ENCODE data around the gene DMXL1.
"Not testable (repeated sequence)": the region's sequence is repeated elsewhere in the genome, so short reads cannot be mapped to it uniquely, and the experiment has no call there.

Gene DMXL1

DNA sequence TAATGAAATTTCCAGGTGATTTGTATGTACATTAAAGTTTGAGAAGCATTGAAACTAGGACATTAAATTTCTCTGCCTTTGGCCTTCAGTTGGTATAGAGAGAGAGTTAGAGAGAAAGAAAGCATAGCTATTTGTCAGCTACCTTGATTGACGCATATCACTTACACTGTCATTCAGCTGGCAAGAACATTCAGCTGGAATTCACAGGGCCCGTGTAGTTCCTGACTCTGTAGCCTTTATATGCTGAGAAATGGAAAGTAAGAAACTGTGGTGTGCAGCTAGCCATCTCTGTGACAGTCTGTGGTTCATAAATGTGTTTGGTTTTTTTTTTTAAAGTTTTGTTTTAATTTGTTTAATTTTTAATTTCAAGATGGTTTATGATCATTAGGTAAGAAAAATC lies 58.9 kb downstream of the DMXL1 start:
- TF ChIP-seq ZFX (IDR thresholded peaks at IDR 0.05), result no peak
- TF ChIP-seq, protein P1, sequence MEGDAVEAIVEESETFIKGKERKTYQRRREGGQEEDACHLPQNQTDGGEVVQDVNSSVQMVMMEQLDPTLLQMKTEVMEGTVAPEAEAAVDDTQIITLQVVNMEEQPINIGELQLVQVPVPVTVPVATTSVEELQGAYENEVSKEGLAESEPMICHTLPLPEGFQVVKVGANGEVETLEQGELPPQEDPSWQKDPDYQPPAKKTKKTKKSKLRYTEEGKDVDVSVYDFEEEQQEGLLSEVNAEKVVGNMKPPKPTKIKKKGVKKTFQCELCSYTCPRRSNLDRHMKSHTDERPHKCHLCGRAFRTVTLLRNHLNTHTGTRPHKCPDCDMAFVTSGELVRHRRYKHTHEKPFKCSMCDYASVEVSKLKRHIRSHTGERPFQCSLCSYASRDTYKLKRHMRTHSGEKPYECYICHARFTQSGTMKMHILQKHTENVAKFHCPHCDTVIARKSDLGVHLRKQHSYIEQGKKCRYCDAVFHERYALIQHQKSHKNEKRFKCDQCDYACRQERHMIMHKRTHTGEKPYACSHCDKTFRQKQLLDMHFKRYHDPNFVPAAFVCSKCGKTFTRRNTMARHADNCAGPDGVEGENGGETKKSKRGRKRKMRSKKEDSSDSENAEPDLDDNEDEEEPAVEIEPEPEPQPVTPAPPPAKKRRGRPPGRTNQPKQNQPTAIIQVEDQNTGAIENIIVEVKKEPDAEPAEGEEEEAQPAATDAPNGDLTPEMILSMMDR (conservative IDR thresholded peaks at IDR 0.05), result no peak
- H3K27ac ChIP-seq, result no peak overlapping the region

DNA sequence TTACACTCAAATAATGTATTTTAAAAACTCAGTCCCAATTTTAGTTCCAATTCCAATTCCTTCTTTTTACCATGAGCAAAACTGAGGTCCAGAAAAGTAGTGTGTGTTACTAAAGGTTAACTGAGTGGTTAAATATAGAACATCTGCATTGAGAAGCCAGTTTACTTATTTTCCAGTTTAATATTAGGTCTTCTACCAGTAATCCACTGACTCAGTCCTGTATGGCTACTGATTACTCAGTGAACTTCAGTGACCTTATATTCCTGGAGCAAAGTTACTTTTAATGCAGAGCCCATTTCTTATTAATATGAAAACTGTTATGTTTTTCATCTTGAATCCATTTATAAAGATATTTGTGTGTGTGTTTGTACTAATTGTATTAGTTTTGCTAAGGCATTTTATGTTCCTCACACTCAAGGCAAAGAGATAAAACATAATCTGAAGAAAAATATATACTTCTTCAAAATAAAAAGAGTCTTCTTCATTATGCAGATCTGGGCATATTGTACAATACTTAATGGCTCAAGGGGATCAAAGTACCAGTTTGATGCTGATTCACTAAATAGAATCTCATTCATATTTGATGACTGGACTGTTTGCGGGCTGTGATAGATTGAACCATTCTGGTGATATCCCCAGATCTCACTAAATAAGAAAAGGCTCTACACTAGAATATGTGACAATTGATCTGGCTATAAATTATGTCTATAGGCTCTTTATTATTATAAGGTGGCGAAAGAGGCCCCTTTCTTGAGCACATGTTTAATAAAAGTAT lies 60.8 kb downstream of the DMXL1 start:
- H3K27ac ChIP-seq, result no peak overlapping the region
- TF ChIP-seq ZFX (IDR thresholded peaks at IDR 0.05), result no peak
- TF ChIP-seq, protein P1 (conservative IDR thresholded peaks at IDR 0.05), result no peak

DNA sequence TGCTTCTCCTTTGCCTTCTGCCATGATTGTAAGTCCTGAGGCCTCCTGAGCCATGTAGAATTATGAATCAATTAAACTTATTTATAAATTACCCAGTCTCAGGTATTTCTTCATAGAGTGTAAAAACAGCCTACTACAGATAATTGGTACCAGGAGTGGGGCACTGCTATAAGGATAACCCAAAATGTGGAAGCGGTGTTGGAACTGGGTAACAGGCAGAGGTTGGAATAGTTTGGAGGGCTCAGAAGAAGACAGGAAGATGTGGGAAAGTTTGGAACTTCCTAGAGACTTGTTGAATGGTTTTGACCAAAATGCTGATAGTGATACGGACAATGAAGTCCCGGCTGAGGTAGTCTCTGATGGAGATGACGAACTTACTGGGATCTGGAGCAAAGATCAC lies 64.9 kb downstream of the DMXL1 start:
- not testable (repeated sequence) for H3K27ac ChIP-seq

DNA sequence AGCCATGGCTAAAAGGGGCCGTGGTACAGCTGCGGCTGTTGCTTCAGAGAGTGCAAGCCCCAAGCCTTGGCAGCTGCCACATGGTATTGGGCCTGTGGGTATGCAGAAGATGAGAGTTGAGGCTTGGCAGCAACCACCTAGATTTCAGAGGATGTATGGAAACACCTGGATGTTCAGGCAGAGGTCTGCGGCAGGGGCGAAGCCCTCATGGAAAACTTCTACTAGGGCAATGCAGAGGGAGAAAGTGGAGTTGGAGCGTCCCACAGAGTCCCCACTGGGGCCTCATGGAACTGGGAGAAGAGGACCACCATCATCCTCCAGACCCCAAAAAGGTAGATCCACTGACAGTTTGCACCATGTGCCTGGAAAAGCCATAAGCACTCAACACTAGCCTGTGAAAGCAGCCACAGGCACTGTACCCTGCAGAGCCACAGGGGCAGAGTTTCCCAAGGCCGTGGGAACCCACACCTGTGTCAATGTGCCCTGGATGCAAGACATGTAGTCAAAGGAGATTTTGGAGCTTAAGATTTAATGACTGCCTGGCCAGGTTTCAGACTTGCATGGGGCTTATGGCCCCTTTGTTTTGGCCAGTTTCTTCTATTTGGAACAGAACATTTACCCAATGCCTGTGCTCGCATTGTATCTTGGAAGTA lies 65.9 kb downstream of the DMXL1 start:
- no peak for TF ChIP-seq ZFX (IDR thresholded peaks at IDR 0.05)
- TF ChIP-seq, protein P1 (conservative IDR thresholded peaks at IDR 0.05), result no peak
- no peak overlapping the region for H3K27ac ChIP-seq

DNA sequence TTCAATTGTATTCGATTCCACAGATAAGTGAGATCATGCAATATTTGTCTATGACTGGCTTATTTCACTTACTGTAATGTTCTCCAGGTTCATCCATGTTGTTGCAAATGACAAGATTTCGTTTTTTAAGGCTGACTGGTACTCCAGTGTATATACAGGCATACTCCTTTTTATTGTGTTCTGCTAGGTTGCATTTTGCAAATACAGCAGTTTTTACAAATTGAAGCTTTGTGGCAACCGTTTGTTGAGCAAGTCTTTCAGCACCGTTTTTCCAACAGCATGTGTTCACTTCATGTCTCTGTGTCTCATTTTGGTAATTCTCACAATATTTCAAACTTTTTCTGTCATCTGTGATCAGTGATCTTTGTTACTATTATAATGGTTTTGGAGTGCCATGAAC lies 82.7 kb downstream of the DMXL1 start:
- no peak overlapping the region for H3K27ac ChIP-seq
- TF ChIP-seq, protein P1 (conservative IDR thresholded peaks at IDR 0.05), result no peak
- no peak for TF ChIP-seq ZFX (IDR thresholded peaks at IDR 0.05)

DNA sequence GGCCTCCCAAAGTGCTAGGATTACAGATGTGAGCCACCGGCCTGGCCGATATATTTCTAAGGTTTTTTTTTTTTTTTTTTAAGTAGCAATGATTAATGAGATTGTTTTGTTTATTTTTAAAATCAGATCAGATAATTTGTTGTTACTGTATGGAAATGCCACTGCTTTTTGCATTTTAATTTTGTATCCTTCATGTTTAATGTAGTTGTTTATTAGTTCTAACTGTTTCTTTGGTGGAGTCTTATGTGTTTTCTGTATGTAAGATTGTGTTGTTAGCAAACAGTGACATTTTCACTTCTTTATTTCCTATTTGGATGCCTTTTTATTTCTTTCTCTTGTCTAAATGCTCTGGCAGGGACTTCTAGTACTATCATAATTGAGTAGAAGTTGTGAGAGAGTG lies 87.3 kb downstream of the DMXL1 start:
- no peak for TF ChIP-seq ZFX (IDR thresholded peaks at IDR 0.05)
- TF ChIP-seq, protein P1 (conservative IDR thresholded peaks at IDR 0.05), result no peak
- no peak overlapping the region for H3K27ac ChIP-seq

DNA sequence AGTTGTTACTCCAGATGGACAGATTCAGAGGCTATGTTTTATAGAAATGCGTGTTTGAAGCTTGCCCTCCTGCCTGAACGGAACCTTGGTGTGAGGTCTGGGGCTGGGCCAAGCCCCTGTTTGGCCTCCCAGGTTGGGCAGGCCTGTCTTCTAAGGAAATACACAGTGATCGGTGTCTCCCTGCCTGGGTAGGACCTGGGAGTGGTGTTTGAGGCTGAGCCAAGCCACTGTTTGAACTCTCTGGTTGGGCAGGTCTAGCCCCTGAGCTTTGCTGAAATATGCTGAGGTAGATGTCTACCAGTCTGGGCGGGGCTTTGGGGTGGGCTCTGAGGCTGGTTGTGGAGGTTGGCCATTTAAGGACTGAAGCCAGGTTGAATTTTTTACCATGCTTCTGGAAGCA lies 90.5 kb downstream of the DMXL1 start:
- TF ChIP-seq, protein P1 (conservative IDR thresholded peaks at IDR 0.05), result no peak
- no peak for TF ChIP-seq ZFX (IDR thresholded peaks at IDR 0.05)
- H3K27ac ChIP-seq, result no peak overlapping the region
